ENCODE results near the gene C18orf32. TPM values are rescaled to one million over a fixed set of nuclear protein-coding genes. Genes with fewer than 3 reads are reported as not detected.

The C18orf32 gene
- total and polyA plus RNA-seq, 2 of the 8 experiments (the other 6 are each of a cell fraction or from before 2014, with no cell fraction given): 17.3 to 20.1 TPM

GRCh38 chr18:49521216-49521835, 34.3 kb upstream of the C18orf32 start:
- H3K4me3 ChIP-seq (ENCODE audit: extremely low read depth in 1 of 4, insufficient read depth in 2 of 4, low read depth in 3 of 4, low read length in 4 of 4): no peak overlapping the region
- H3K23ac ChIP-seq (ENCODE audit: insufficient read length): no peak overlapping the region
- H3K23me2 ChIP-seq (ENCODE audit: low read depth, low read length): no peaks in the 10 kb centered on the region
- H3K79me1 ChIP-seq (ENCODE audit: low read depth, low read length): no peaks in the 10 kb centered on the region
- ChIA-PET POLR2A (ENCODE audit: partially characterized antibody) (interaction anchor here (0.8 kb wide), 1 partner anchor 34 kb away, joined by 3 read pairs; the partner anchor contains the start of gene C18orf32), CTCF (ENCODE audit: partially characterized antibody) (interaction anchor here (0.9 kb wide), 1 partner anchor 18 kb away, joined by 6 read pairs; no protein-coding TSS in a partner anchor)
- no peak overlapping the region for H4K8ac ChIP-seq (ENCODE audit: extremely low read depth, insufficient read depth, low read length)
- no peak overlapping the region for H3K4ac ChIP-seq (replicated peaks; ENCODE audit: insufficient read length, low read depth, low read length)
- H3K27me3 ChIP-seq (replicated peaks in 1 of 4; ENCODE audit: control insufficient read depth in 3 of 4, extremely low read depth in 1 of 4, insufficient read depth in 3 of 4, low read length in 3 of 4): no peaks in the 10 kb centered on the region
- H2BK15ac ChIP-seq (ENCODE audit: low read length): no peak overlapping the region
- no peak overlapping the region for H2BK20ac ChIP-seq (ENCODE audit: low read length)
- H3K27ac ChIP-seq (ENCODE audit: low read depth, low read length): no peak overlapping the region
- H4K20me1 ChIP-seq (replicated peaks in 1 of 2; ENCODE audit: control insufficient read depth in 1 of 2, insufficient read depth in 2 of 2, low read length in 2 of 2): no peaks in the 10 kb centered on the region
- peak overlapping the region in 1 of 2 experiments; percentile 35; a peak in 1 of 4 replicates for H3K4me2 ChIP-seq (ENCODE audit: insufficient read depth in 1 of 2, low read depth in 2 of 2, low read length in 2 of 2)
- H3K56ac ChIP-seq (replicated peaks; ENCODE audit: insufficient read length, low read depth, low read length): no peak overlapping the region
- H2BK5ac ChIP-seq (ENCODE audit: low read depth, low read length): no peak overlapping the region
- H3K79me2 ChIP-seq (ENCODE audit: control insufficient read depth in 1 of 2, insufficient read depth in 2 of 2, low read length in 2 of 2): no peaks in the 10 kb centered on the region
- no peak overlapping the region for H3K14ac ChIP-seq (ENCODE audit: insufficient read length)
- H2BK120ac ChIP-seq (replicated peaks; ENCODE audit: low read depth, low read length): no peak overlapping the region
- H2AFZ ChIP-seq (ENCODE audit: low read length): peak overlapping the region; percentile 73; the same call in 1 of the 2 replicates
- no peak overlapping the region for H2AK5ac ChIP-seq (ENCODE audit: low read depth, low read length)
- H2BK12ac ChIP-seq (ENCODE audit: low read depth, low read length): no peak overlapping the region
- WGBS, 2 experiments (ENCODE audit: extremely low coverage in 1 of 2, insufficient coverage in 1 of 2, insufficient read length in 1 of 2, insufficient replicate concordance in 2 of 2, low coverage in 1 of 2, low lambda C conversion rate in 2 of 2, missing lambda C conversion rate in 1 of 2): 78% methylated on average over 7 of the region's 7 CpGs; no CpG with 5 or more reads in 1 of the 2 experiments
- DNase-seq (ENCODE audit: low read depth in 1 of 2, low spot score in 2 of 2) (no peak), FAIRE-seq (no peak)
- H3K18ac ChIP-seq (ENCODE audit: extremely low read depth, low read length): no peak overlapping the region; the same call in 1 of the 2 replicates
- no peaks in the 10 kb centered on the region for H3K36me3 ChIP-seq (ENCODE audit: control insufficient read depth in 2 of 4, insufficient read depth in 4 of 4, low read length in 3 of 4)
- H4K5ac ChIP-seq (ENCODE audit: insufficient read length, low read depth, low read length): no peak overlapping the region
- H4K91ac ChIP-seq (replicated peaks; ENCODE audit: insufficient read length, low read length): no peak overlapping the region
- H3K4me1 ChIP-seq (replicated peaks in 1 of 4; ENCODE audit: control insufficient read depth in 3 of 4, insufficient read depth in 4 of 4, low read length in 3 of 4): peaks cover 5 to 20% (median 14%) of the 10 kb centered on the region in 4 experiments; a peak in 6 of 7 replicates
- H3K9me3 ChIP-seq (ENCODE audit: insufficient read depth in 2 of 2, low read depth in 1 of 2, low read length in 1 of 2): no peaks in the 10 kb centered on the region
- H3K9ac ChIP-seq (replicated peaks in 1 of 4; ENCODE audit: extremely low read depth in 1 of 4, low read depth in 3 of 4, low read length in 3 of 4): no peak overlapping the region
- TF ChIP-seq JUN (IDR thresholded peaks at IDR 0.05; ENCODE audit: low read depth, low read length) (no peak), RAD21 (IDR thresholded peaks at IDR 0.05 in 1 of 2, conservative IDR thresholded peaks at IDR 0.05 in 1 of 2; ENCODE audit: low read depth in 2 of 2, low read length in 2 of 2) (no peak), ZNF274 (IDR thresholded peaks at IDR 0.05; ENCODE audit: borderline replicate concordance, extremely low read depth, low read length) (no peak), CTBP2 (IDR thresholded peaks at IDR 0.05; ENCODE audit: borderline replicate concordance, insufficient read depth, insufficient read length, low read length) (no peak), PHF8 (conservative IDR thresholded peaks at IDR 0.05; ENCODE audit: low read depth, low read length) (no peak), YY1 (IDR thresholded peaks at IDR 0.05; ENCODE audit: low read depth, low read length) (no peak), SP1 (IDR thresholded peaks at IDR 0.05; ENCODE audit: low read depth, low read length) (no peak), CHD1 (IDR thresholded peaks at IDR 0.05; ENCODE audit: low read depth, low read length) (no peak), TBP (IDR thresholded peaks at IDR 0.05; ENCODE audit: low read depth, low read length) (no peak), E2F6 (IDR thresholded peaks at IDR 0.05) (no peak), BACH1 (IDR thresholded peaks at IDR 0.05; ENCODE audit: low read length) (no peak), HDAC6 (IDR thresholded peaks at IDR 0.05; ENCODE audit: low read depth, low read length) (no peak), CHD2 (IDR thresholded peaks at IDR 0.05; ENCODE audit: low read length) (no peak)
